ENCODE data around the gene ZDHHC6. TPM values are rescaled to one million over a fixed set of nuclear protein-coding genes. Genes with fewer than 3 reads are reported as not detected.
A peak's percentile ranks its signal among the peaks of the same experiment; 100 is the strongest.

ZDHHC6 gene
- total RNA-seq, 4 donors from 2014 or later = 26.5 to 39.2 (median 34.1) TPM

- Histone ChIP-seq H3K9me3 (no peaks in the 10 kb centered on the region), H3K27me3 (no peaks in the 10 kb centered on the region), H3K4me1 (no peaks in the 10 kb centered on the region), H3K36me3 (no peaks in the 10 kb centered on the region), H3K4me3 (replicated peaks in 1 of 3) (no peak overlapping the region), H3K27ac (no peak overlapping the region)
- 96% methylated on average over 2 of the region's 2 CpGs for WGBS, 2 donors
- TF ChIP-seq CTCF (IDR thresholded peaks at IDR 0.05) (no peak), POLR2A (IDR thresholded peaks at IDR 0.05) (no peak)
- no peak for DNase-seq
- intact Hi-C loops (cut with DNase I) = no loop called here
These were observed 37.7 kb upstream of the ZDHHC6 start for GRCh38 chr10:112484399-112484798.

- TF ChIP-seq POLR2A (IDR thresholded peaks at IDR 0.05) (no peak), CTCF (IDR thresholded peaks at IDR 0.05) (no peak)
- 87 to 88% methylated on average over 3 of the region's 3 CpGs for WGBS, 2 donors
- no peak overlapping the region for H3K4me3 ChIP-seq (replicated peaks in 1 of 3)
- DNase-seq = no peak
- intact Hi-C loops (cut with DNase I) = no loop called here
- no peak overlapping the region for H3K27ac ChIP-seq
- H3K9me3 ChIP-seq = no peaks in the 10 kb centered on the region
- no peaks in the 10 kb centered on the region for H3K4me1 ChIP-seq
- no peaks in the 10 kb centered on the region for H3K27me3 ChIP-seq
- H3K36me3 ChIP-seq = no peaks in the 10 kb centered on the region
These were observed 34.9 kb upstream of the ZDHHC6 start for GRCh38 chr10:112481602-112482001.

- no peak for DNase-seq
- 81% methylated on average over 3 of the region's 3 CpGs for WGBS, 2 donors
- Histone ChIP-seq H3K4me1 (no peaks in the 10 kb centered on the region), H3K27me3 (no peaks in the 10 kb centered on the region), H3K9me3 (no peaks in the 10 kb centered on the region), H3K36me3 (no peaks in the 10 kb centered on the region), H3K4me3 (replicated peaks in 1 of 3) (no peak overlapping the region), H3K27ac (no peak overlapping the region)
- intact Hi-C loops (cut with DNase I) = no loop called here
- TF ChIP-seq CTCF (IDR thresholded peaks at IDR 0.05) (peak in 3 of 6 experiments; percentile 14 to 41 (median 22)), POLR2A (IDR thresholded peaks at IDR 0.05) (no peak)
These were observed 29.0 kb upstream of the ZDHHC6 start for GRCh38 chr10:112475575-112476218.

- H3K9me3 ChIP-seq = no peaks in the 10 kb centered on the region
- no peak overlapping the region for H3K4me3 ChIP-seq (replicated peaks in 1 of 3)
- no peak overlapping the region for H3K27ac ChIP-seq
- intact Hi-C loops (cut with DNase I) = no loop called here
- no peak for DNase-seq
- no peaks in the 10 kb centered on the region for H3K36me3 ChIP-seq
- no peaks in the 10 kb centered on the region for H3K4me1 ChIP-seq
- H3K27me3 ChIP-seq = no peaks in the 10 kb centered on the region
- TF ChIP-seq CTCF (IDR thresholded peaks at IDR 0.05) (peak in 5 of 6 experiments; percentile 17 to 75 (median 59)), POLR2A (IDR thresholded peaks at IDR 0.05) (no peak)
- WGBS, 2 donors = 11 to 15% methylated on average over 4 of the region's 4 CpGs
These were observed 25.3 kb upstream of the ZDHHC6 start for GRCh38 chr10:112471878-112472487.

GRCh38 chr10:112467541-112468075 is 20.9 kb upstream of the ZDHHC6 start:
- Histone ChIP-seq H3K4me3 (replicated peaks in 1 of 3) (no peak overlapping the region), H3K9me3 (no peaks in the 10 kb centered on the region), H3K27me3 (no peaks in the 10 kb centered on the region), H3K36me3 (peaks cover 12 to 16% of the 10 kb centered on the region in 2 donors), H3K4me1 (no peaks in the 10 kb centered on the region), H3K27ac (no peak overlapping the region)
- intact Hi-C loops (cut with DNase I) = no loop called here
- DNase-seq = no peak
- WGBS, 2 donors = 88 to 97% methylated on average over 1 of the region's 1 CpG
- TF ChIP-seq CTCF (IDR thresholded peaks at IDR 0.05) (no peak), POLR2A (IDR thresholded peaks at IDR 0.05) (no peak)
